Measurements from ENCODE around the gene RARB.
A peak's percentile ranks its signal among the peaks of the same experiment; 100 is the strongest.

DNA sequence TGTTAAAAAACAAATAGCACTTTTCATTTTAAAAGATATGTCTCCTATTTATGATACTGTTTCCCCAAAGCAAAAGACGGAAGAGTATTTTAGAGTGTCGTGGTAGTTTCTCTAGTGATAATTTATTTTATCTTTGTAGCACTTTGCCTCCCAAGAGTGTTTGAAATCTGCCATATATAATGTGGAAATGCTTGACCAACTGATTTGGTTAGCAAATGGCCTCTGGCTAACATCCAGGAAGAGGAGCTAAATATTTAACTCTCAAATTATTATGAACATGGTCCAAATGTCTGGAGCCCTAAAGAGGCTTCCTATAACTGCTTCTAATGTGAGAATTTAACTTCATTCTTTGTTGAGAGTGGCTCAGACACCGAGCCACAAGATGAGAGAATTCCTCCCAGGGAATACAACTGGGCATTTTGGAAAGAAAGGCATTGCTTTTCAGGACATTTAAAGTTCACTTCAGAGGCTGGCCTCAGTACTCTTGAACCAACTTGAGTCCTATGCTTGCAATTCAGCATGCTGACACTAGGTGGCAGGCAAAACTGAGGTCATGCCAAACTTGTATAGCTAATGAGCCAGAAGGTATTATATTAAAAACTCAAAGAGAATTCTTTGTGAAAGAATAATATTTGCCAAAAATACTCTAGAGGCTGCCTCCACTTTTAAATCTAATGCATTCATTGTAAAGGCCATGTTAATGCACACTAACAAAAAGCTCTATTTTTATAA lies 104.5 kb downstream of the RARB start:
- no peak for TF ChIP-seq ZNF408 (CRISPR knock-in tag; IDR thresholded peaks at IDR 0.05; ENCODE audit: low read depth)
- TF ChIP-seq GTF2F1 (IDR thresholded peaks at IDR 0.05; ENCODE audit: low read depth, low read length), result no peak
- TF ChIP-seq POLR2AphosphoS2 (IDR thresholded peaks at IDR 0.05; ENCODE audit: low read length), result no peak
- peak; percentile 57 to 79 (median 79) for TF ChIP-seq CTCF (IDR thresholded peaks at IDR 0.05 in 2 of 3, conservative IDR thresholded peaks at IDR 0.05 in 1 of 3; ENCODE audit: insufficient read depth in 2 of 3, low read depth in 1 of 3, low read length in 3 of 3)
- peak; percentile 26; the same call in 1 of the 2 replicates for TF ChIP-seq REST (IDR thresholded peaks at IDR 0.05; ENCODE audit: borderline replicate concordance)
- TF ChIP-seq REST (CRISPR knock-in tag; IDR thresholded peaks at IDR 0.05; ENCODE audit: low read depth), result no peak
- TF ChIP-seq SMARCA5 (IDR thresholded peaks at IDR 0.05), result no peak
- TF ChIP-seq MAFK (IDR thresholded peaks at IDR 0.05; ENCODE audit: low read length), result no peak
- TF ChIP-seq ZNF143 (CRISPR knock-in tag; IDR thresholded peaks at IDR 0.05), result no peak
- TF ChIP-seq ZNF175 (CRISPR knock-in tag; IDR thresholded peaks at IDR 0.05; ENCODE audit: low read depth), result no peak
- TF ChIP-seq, protein P1, sequence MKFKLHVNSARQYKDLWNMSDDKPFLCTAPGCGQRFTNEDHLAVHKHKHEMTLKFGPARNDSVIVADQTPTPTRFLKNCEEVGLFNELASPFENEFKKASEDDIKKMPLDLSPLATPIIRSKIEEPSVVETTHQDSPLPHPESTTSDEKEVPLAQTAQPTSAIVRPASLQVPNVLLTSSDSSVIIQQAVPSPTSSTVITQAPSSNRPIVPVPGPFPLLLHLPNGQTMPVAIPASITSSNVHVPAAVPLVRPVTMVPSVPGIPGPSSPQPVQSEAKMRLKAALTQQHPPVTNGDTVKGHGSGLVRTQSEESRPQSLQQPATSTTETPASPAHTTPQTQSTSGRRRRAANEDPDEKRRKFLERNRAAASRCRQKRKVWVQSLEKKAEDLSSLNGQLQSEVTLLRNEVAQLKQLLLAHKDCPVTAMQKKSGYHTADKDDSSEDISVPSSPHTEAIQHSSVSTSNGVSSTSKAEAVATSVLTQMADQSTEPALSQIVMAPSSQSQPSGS (CRISPR knock-in tag; IDR thresholded peaks at IDR 0.05), result no peak
- no peak for TF ChIP-seq ZHX1 (conservative IDR thresholded peaks at IDR 0.05; ENCODE audit: low read length)
- TF ChIP-seq ZNF512 (tag; IDR thresholded peaks at IDR 0.05), result no peak
- TF ChIP-seq CBX5 (IDR thresholded peaks at IDR 0.05; ENCODE audit: borderline replicate concordance, low read depth), result 0 out of 2 replicates have a peak, but pooled peaks have one; percentile 40

All from K562 (cell line).